Colonic mucosa (tissue), 4 donors: ENCODE results near the gene ARHGAP26. TPM values are rescaled to one million over a fixed set of nuclear protein-coding genes. Genes with fewer than 3 reads are reported as not detected.
"Not testable (repeated sequence)": the region's sequence is repeated elsewhere in the genome, so short reads cannot be mapped to it uniquely, and the experiment has no call there.

ENCODE experiments used
- DNase-seq: peaks from one replicate; pipeline ENCODE4 v3.0.0-alpha.2; 2020
- H3K27ac ChIP-seq: fragments of 200-600 bp; one replicate; pipeline ENCODE4 v1.8.0; 2021
- H3K27me3 ChIP-seq: fragments of 200-600 bp; one replicate; pipeline ENCODE4 v1.8.0; 2021
- H3K36me3 ChIP-seq: fragments of 200-600 bp; one replicate; pipeline ENCODE4 v1.8.0; 2021
- H3K4me1 ChIP-seq: fragments of 200-600 bp; one replicate; pipeline ENCODE4 v1.8.0; 2021; ENCODE audit warnings: mild to moderate bottlenecking
- H3K4me3 ChIP-seq: fragments of 200-600 bp; one replicate; pipeline ENCODE4 v1.8.0; 2021
- H3K9ac ChIP-seq, 2 donors: one replicate each; pipeline ENCODE4 v1.7.0; 2013; ENCODE audit warnings: control low read depth in 2 of 2, low read depth in 2 of 2, low read length in 2 of 2
- H3K9me3 ChIP-seq: fragments of 200-600 bp; one replicate; pipeline ENCODE4 v1.8.0; 2021
- CTCF ChIP-seq: fragments of 200-600 bp; IDR thresholded peaks from one replicate; pipeline ENCODE4 v1.8.0; 2022; ENCODE audit warnings: antibody characterized with exemption, mild to moderate bottlenecking
- intact Hi-C: fragments of 100-400 bp; cut with DNase I; formaldehyde crosslinking; loops from one replicate; pipeline ENCODE4 v1.14.1; 2022
- total RNA-seq, 2 donors: library from RNA; stranded (reverse); fragmentation: NEBNext Ultra II Directional in 1 of 2; extraction: Animal tissue kit (Norgen Biotek cat#: 25700) in 1 of 2; gene quantifications; one replicate each; pipeline ENCODE4 v1.2.1, GENCODE V29; 2021
- donor health status: healthy.
- donor health status: DM: no; HTN: no; CAD: no.
- donor health status: DM: no; HTN: no; CAD: no.

ARHGAP26 gene
- total RNA-seq, 2 donors from 2014 or later: 59.1 to 74.0 TPM

DNA sequence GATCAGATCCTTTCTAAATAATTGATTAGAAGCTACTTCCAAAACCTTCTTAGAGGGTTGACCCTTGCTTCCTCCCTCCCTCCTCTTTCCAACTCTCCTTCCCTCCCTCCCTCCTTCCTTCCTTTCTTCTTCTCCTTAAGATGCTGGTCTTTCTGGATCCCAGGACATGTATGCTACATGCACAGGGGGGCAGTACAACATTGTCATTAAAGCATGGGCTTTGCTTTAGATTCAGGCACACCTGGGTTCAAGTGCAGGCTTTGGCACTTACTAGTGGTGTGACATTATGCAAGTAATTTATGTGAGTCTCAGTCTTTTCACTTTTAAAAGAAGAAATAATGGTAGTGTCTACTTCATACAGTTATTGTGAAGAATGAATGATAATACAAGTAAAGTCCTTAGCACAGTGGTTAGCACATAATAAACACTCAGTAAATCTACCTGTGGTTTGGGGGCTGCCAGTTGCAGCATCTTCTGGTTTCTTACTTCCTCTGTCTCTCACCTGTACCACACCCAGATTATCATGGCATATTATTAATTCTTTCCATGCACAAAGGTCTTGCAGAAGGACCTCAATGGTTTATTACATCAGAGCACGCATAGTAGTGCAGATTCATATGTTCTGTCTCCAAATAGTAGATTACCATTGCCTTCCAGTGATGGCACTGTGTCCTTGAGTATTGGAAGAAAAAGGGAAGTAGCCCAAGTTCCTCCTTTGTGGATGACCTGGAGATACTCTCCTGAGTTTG lies 154.1 kb downstream of the ARHGAP26 start:
- no peaks in the 10 kb centered on the region for H3K36me3 ChIP-seq
- no peak for TF ChIP-seq CTCF
- no peak overlapping the region for H3K4me3 ChIP-seq
- no peaks in the 10 kb centered on the region for H3K27me3 ChIP-seq
- H3K27ac ChIP-seq: no peak overlapping the region
- H3K4me1 ChIP-seq: no peaks in the 10 kb centered on the region
- intact Hi-C loops: loop anchor here (5.0 kb wide), 1 partner anchor 903 kb away; no protein-coding TSS in a partner anchor
- no peak overlapping the region for H3K9ac ChIP-seq
- H3K9me3 ChIP-seq: no peaks in the 10 kb centered on the region
- DNase-seq: no peak

- no peak for DNase-seq
- Histone ChIP-seq H3K4me3 (no peak overlapping the region), H3K27ac (peak overlapping the region; percentile 6), H3K9me3 (no peaks in the 10 kb centered on the region), H3K36me3 (no peaks in the 10 kb centered on the region), H3K4me1 (no peaks in the 10 kb centered on the region), H3K9ac (no peak overlapping the region), H3K27me3 (no peaks in the 10 kb centered on the region)
- TF ChIP-seq CTCF: no peak
- intact Hi-C loops: no loop called here
Observed at GRCh38 chr5:142925795-142926194, 155.6 kb downstream of the ARHGAP26 start.

- Histone ChIP-seq H3K9me3 (no peaks in the 10 kb centered on the region), H3K9ac (no peak overlapping the region), H3K36me3 (no peaks in the 10 kb centered on the region), H3K27ac (no peak overlapping the region), H3K4me3 (no peak overlapping the region), H3K27me3 (no peaks in the 10 kb centered on the region), H3K4me1 (no peaks in the 10 kb centered on the region)
- no peak for DNase-seq
- TF ChIP-seq CTCF: no peak
- intact Hi-C loops: no loop called here
Observed at GRCh38 chr5:142926549-142926948, 156.4 kb downstream of the ARHGAP26 start.

DNA sequence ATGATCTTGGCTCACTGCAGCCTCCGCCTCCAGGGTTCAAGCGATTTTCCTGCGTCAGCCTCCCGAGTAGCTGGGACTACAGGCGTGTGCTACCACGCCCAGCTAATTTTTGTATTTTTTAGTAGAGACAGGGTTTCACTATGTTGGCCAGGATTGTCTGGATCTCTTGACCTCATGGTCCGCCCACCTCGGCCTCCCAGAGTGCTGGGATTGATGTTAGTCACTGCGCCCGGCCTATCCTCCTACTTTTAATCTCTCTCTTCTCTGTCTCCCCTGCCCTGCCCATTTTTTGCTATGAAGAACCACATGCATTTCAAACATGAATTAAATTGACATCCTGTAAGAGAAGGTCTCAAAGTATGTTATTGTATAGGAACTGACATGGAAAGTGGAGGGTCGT lies 158.8 kb downstream of the ARHGAP26 start:
- DNase-seq, H3K27ac ChIP-seq, H3K27me3 ChIP-seq, H3K36me3 ChIP-seq, H3K4me3 ChIP-seq, H3K9me3 ChIP-seq, intact Hi-C loops, H3K9ac ChIP-seq, H3K4me1 ChIP-seq: not testable (repeated sequence)

GRCh38 chr5:142929587-142929986 lies 159.4 kb downstream of the ARHGAP26 start:
- Histone ChIP-seq H3K27me3 (no peaks in the 10 kb centered on the region), H3K9ac (no peak overlapping the region), H3K27ac (no peak overlapping the region), H3K9me3 (no peaks in the 10 kb centered on the region), H3K4me3 (no peak overlapping the region), H3K4me1 (no peaks in the 10 kb centered on the region), H3K36me3 (no peaks in the 10 kb centered on the region)
- intact Hi-C loops: no loop called here
- TF ChIP-seq CTCF: no peak
- DNase-seq: no peak

- H3K27me3 ChIP-seq: no peaks in the 10 kb centered on the region
- no peaks in the 10 kb centered on the region for H3K4me1 ChIP-seq
- H3K36me3 ChIP-seq: no peaks in the 10 kb centered on the region
- H3K9ac ChIP-seq: no peak overlapping the region
- intact Hi-C loops: no loop called here
- no peak overlapping the region for H3K4me3 ChIP-seq
- TF ChIP-seq CTCF: no peak
- DNase-seq: no peak
- H3K9me3 ChIP-seq: no peaks in the 10 kb centered on the region
- H3K27ac ChIP-seq: no peak overlapping the region
Observed at GRCh38 chr5:142930395-142931110, 160.4 kb downstream of the ARHGAP26 start.
